Duodenal mucosa (tissue), 2 donors: ENCODE results near the gene HEATR1.

ENCODE experiments used
- H3K27ac ChIP-seq: one replicate; pipeline ENCODE4 v1.7.0; 2013; ENCODE audit warnings: low read depth, low read length
- H3K27me3 ChIP-seq, 2 donors: one replicate each; pipeline ENCODE4 v1.7.0; 2013; ENCODE audit warnings: low read length in 2 of 2, control low read depth in 1 of 2; ENCODE audit not compliant: insufficient read depth in 2 of 2, control insufficient read depth in 1 of 2
- H3K36me3 ChIP-seq, 2 donors: one replicate each; pipeline ENCODE4 v1.7.0; 2013; ENCODE audit warnings: low read length in 2 of 2, control low read depth in 1 of 2; ENCODE audit not compliant: insufficient read depth in 2 of 2, control insufficient read depth in 1 of 2
- H3K4me1 ChIP-seq, 2 donors: one replicate each; pipeline ENCODE4 v1.7.0; 2013; ENCODE audit warnings: low read length in 2 of 2, control low read depth in 1 of 2; ENCODE audit not compliant: insufficient read depth in 2 of 2, control insufficient read depth in 1 of 2
- H3K4me3 ChIP-seq, 2 donors: one replicate each; pipeline ENCODE4 v1.7.0; 2013; ENCODE audit warnings: low read length in 2 of 2, low read depth in 1 of 2
- H3K9ac ChIP-seq, 2 donors: one replicate each; pipeline ENCODE4 v1.7.0; 2013; ENCODE audit warnings: low read length in 2 of 2, low read depth in 1 of 2
- H3K9me3 ChIP-seq, 2 donors: one replicate each; pipeline ENCODE4 v1.7.0; 2013; ENCODE audit warnings: low read length in 2 of 2, control low read depth in 1 of 2; ENCODE audit not compliant: control insufficient read depth in 1 of 2

Gene HEATR1, protein sequence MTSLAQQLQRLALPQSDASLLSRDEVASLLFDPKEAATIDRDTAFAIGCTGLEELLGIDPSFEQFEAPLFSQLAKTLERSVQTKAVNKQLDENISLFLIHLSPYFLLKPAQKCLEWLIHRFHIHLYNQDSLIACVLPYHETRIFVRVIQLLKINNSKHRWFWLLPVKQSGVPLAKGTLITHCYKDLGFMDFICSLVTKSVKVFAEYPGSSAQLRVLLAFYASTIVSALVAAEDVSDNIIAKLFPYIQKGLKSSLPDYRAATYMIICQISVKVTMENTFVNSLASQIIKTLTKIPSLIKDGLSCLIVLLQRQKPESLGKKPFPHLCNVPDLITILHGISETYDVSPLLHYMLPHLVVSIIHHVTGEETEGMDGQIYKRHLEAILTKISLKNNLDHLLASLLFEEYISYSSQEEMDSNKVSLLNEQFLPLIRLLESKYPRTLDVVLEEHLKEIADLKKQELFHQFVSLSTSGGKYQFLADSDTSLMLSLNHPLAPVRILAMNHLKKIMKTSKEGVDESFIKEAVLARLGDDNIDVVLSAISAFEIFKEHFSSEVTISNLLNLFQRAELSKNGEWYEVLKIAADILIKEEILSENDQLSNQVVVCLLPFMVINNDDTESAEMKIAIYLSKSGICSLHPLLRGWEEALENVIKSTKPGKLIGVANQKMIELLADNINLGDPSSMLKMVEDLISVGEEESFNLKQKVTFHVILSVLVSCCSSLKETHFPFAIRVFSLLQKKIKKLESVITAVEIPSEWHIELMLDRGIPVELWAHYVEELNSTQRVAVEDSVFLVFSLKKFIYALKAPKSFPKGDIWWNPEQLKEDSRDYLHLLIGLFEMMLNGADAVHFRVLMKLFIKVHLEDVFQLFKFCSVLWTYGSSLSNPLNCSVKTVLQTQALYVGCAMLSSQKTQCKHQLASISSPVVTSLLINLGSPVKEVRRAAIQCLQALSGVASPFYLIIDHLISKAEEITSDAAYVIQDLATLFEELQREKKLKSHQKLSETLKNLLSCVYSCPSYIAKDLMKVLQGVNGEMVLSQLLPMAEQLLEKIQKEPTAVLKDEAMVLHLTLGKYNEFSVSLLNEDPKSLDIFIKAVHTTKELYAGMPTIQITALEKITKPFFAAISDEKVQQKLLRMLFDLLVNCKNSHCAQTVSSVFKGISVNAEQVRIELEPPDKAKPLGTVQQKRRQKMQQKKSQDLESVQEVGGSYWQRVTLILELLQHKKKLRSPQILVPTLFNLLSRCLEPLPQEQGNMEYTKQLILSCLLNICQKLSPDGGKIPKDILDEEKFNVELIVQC (N-terminal part only)

DNA sequence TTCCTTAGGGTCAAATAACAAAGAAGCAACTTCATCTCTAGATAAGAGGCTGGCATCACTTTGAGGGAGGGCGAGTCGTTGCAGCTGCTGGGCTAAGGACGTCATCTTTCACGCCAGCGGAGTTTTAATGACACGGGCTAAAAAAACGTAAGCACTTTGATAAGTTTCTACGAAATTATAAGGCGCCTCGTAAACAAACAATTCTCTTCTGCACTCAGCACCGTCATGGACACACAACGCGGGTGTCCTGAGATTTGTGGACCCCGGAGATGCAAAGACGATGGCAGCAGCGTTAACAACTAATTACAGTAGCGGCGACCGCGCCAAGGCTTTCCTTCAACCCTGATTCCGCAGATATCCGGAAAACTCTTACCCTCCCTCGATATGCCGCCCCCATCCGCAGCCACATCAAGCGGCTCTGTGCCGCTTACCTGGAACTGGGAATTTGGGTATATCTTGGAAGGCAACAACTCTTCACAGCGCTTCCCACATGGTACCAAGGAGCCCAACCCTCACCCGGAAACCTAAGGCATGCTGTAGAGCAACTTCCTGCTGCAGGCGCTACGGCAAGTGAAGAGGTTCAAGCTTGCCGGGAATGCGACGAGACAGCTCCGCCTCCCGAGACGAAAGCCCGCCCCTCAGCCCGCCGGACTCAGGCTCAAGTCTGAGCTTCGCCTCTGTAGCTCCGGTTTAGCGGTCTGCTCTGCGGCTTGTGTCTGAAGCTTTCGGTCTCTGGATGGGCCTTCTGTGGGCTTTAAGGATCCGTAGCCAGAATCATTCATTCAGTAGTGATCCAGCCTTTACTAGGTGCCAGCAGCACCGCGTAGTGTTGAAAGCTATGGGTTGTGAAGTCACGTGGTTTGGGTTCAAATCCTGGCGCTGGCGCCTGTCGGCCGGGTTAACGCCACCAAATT, at the start of gene HEATR1:
Gene HEATR1, minus strand, starts transcription at position 526 of the 914 bp plus-strand sequence. Its CDS starts 421 bp downstream, at position 105.
- no peaks in the 10 kb centered on the region for H3K27me3 ChIP-seq
- peak within 1 kb of the TSS; percentile 49 for H3K27ac ChIP-seq
- H3K4me3 ChIP-seq: peak within 1 kb of the TSS; percentile 93 to 94
- H3K4me1 ChIP-seq: peaks cover 0 to 11% of the 10 kb centered on the region in 2 donors
- peaks cover 0 to 2% of the 10 kb centered on the region in 2 donors for H3K36me3 ChIP-seq
- peak within 1 kb of the TSS; percentile 69 to 75 for H3K9ac ChIP-seq
- H3K9me3 ChIP-seq: no peaks in the 10 kb centered on the region

DNA sequence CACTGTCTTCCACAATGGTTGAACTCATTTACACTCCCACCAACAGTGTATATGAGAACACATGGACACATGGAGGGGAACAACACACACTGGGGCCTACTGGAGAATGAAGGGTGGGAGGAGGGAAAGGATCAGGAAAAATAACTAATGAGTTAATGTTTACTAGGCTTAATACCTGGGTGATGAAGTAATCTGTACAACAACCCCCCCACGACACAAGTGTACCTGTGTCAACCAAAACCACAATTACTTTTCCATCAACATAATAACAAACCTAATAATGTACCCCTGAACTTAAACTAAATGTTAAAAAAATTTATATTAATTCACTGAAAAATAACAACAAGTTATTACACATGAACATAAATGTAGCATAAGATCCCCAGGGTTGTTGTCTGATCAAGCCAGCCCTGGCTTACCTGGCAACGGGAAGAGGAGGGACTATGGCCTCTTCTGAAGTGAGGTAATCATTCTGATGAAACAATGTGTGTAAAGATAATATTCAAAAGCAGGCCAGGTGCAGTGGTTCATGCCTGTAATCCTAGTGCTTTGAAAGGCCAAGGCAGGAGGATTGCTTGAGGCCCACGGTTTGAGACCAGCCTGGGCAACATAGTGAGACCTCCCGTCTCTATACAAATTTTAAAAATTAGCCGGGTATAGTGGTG, 40.8 kb upstream of the HEATR1 start:
- H3K9ac ChIP-seq: no peak overlapping the region
- no peak overlapping the region for H3K4me3 ChIP-seq
- no peaks in the 10 kb centered on the region for H3K27me3 ChIP-seq
- no peaks in the 10 kb centered on the region for H3K4me1 ChIP-seq
- H3K9me3 ChIP-seq: no peaks in the 10 kb centered on the region
- H3K36me3 ChIP-seq: no peaks in the 10 kb centered on the region
- no peak overlapping the region for H3K27ac ChIP-seq

DNA sequence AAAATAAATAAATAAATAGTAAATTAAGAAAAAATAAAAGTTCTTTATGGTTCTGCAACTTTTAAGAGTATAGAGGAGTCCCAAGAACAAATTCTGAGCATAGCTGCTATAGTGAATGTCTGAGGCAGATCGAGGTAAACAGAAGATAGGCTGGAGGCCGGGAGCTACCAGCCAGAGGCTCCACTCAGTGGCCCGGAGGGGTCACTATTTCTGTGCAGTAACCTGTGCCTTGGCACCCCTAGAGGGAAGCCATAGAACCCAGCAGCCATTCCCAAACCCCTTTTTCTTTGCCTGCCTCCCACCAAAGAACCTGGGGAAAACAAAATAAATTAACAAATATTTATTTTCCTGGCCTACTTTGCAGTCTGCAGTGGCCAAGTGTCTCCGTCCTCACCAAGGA, 38.4 kb upstream of the HEATR1 start:
- Histone ChIP-seq H3K4me3 (no peak overlapping the region), H3K27ac (no peak overlapping the region), H3K4me1 (no peaks in the 10 kb centered on the region), H3K36me3 (no peaks in the 10 kb centered on the region), H3K27me3 (no peaks in the 10 kb centered on the region), H3K9me3 (no peaks in the 10 kb centered on the region), H3K9ac (no peak overlapping the region)

DNA sequence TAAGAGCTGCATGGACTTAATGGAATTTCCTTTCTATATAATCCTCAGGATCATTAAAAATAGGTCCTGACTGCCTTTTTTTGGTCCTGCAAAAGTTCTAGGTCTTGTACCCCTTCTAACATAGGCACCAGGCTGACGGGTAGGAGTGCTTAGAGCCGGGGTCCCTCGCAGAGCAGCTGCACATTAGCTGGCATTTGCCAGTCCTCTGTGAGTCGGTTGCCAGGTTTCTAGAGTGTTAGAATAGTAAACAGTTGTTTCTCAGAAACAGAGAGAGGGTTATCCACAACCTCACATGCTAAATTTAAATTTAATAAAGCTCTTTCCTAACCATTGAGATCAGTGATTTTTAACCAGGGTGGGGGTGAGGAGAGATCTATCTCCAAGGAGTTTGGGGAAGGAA, 35.4 kb upstream of the HEATR1 start:
- H3K27ac ChIP-seq: no peak overlapping the region
- H3K9ac ChIP-seq: no peak overlapping the region
- no peaks in the 10 kb centered on the region for H3K36me3 ChIP-seq
- H3K4me3 ChIP-seq: no peak overlapping the region
- H3K27me3 ChIP-seq: no peaks in the 10 kb centered on the region
- H3K9me3 ChIP-seq: no peaks in the 10 kb centered on the region
- no peaks in the 10 kb centered on the region for H3K4me1 ChIP-seq

DNA sequence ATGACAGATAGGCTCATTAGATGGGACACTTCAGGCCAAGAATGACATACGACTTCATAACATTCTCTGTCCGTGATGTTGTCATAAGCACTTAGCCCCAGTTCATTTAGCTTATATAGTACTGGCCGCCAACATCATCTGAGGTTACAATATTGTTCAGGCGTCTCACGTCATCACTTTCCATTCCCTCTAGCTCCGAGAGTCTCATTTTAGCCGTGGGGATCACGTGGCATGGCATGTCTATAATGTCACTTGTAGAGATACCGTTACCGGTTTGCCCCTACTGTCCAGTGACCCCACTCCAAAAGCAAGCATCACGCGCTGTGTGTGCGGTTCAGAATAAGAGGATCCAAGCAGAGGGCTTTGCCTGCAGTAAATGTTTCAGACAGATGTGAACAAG, 34.6 kb upstream of the HEATR1 start:
- H3K36me3 ChIP-seq: no peaks in the 10 kb centered on the region
- H3K27me3 ChIP-seq: no peaks in the 10 kb centered on the region
- no peaks in the 10 kb centered on the region for H3K4me1 ChIP-seq
- H3K4me3 ChIP-seq: no peak overlapping the region
- no peak overlapping the region for H3K27ac ChIP-seq
- H3K9me3 ChIP-seq: no peaks in the 10 kb centered on the region
- no peak overlapping the region for H3K9ac ChIP-seq

DNA sequence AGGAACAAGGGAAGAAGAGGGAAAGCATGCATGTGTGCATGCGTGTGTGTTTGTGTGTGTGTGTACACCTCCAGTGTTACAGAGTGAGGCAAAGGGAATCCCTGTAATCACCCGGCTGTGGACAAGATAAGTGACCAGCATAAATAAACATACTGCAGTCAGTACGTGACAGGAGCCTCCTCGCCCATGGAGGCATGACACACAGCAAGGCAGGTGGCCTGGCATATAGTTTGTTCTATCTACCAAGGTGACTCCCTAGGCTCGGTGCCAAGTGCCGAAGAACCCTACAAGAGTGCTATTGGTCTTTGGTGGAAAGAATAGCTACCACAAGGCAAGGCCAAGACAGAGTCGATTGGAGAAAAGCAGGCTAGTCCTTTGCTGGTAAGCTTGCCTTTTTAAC, 31.7 kb upstream of the HEATR1 start:
- Histone ChIP-seq H3K4me1 (no peaks in the 10 kb centered on the region), H3K27ac (no peak overlapping the region), H3K27me3 (no peaks in the 10 kb centered on the region), H3K36me3 (no peaks in the 10 kb centered on the region), H3K9ac (no peak overlapping the region), H3K9me3 (no peaks in the 10 kb centered on the region), H3K4me3 (no peak overlapping the region)

DNA sequence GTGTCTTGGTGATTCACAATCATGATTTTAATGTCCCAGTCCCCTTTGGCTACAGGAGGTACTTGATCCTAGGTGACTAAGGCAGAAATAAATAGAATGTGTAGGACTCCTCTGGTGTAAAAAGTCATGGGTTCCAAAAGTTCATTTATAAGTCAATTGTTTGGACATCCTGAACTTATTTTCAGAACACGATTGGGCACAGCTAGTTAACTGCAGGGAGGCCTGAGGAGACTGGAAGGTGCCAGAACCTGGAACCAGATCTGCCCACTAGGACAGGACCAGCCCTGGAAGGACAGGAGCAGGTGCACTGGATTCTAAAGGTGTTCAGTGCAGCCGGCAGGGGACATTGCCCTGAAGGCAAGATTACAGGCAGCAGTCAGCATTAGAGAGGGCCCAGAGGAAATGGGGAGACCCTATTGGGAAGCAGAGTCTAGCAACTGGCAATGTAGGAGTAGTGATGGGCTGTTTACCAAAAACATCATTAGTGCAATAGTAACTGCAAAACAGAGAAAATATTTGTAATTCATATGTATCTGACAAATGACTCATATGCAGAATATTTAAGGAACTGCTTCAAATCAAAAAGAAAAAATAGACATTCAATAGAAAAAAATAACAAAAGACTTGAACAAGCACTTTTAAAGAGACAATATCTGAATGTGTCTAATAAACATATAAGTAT, 23.6 kb upstream of the HEATR1 start:
- Histone ChIP-seq H3K9me3 (no peaks in the 10 kb centered on the region), H3K27ac (no peak overlapping the region), H3K36me3 (no peaks in the 10 kb centered on the region), H3K9ac (no peak overlapping the region), H3K4me1 (no peaks in the 10 kb centered on the region), H3K4me3 (no peak overlapping the region), H3K27me3 (no peaks in the 10 kb centered on the region)

DNA sequence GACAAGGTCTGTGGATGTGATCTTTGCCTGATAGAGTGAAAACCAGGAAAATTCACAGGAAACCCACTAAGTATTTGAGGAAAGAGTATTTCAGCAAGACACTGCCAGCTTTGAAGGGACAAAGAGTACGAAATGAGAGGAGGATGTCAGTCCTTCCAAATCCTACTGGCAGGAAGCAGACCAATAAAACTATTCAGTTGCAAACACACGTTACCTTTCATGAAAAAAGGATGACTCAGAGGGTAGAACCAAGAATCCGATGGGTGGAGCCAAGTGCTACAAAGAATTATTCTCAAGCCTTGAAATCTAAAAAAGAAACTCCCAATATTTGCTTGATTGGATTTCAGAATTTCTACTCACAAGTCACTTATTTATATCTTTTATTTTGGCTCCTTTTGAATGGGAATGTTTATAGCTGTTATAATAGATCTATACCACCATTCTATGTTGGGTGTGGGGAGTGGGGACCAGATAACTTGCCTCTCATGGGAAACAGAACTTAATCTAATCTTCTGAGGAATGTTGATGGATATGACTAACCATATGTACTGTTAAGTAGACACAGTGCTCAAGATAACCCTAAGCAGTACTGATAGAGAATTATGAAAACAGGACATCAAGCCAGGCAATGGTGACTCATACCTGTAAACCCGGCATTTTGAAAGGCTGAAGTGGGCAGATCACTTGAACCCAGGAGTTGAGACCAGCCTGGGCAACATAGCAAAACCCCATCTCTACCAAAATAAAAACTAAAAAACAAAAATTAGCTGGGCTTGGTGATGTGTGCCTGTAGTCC, 19.3 kb upstream of the HEATR1 start:
- no peaks in the 10 kb centered on the region for H3K27me3 ChIP-seq
- no peak overlapping the region for H3K4me3 ChIP-seq
- H3K9ac ChIP-seq: no peak overlapping the region
- H3K4me1 ChIP-seq: no peaks in the 10 kb centered on the region
- no peak overlapping the region for H3K27ac ChIP-seq
- no peaks in the 10 kb centered on the region for H3K36me3 ChIP-seq
- H3K9me3 ChIP-seq: peaks cover 0 to 10% of the 10 kb centered on the region in 2 donors
